GM12892 (cell line): ENCODE measurements around the gene PIGC.
A peak's percentile ranks its signal among the peaks of the same experiment; 100 is the strongest.

ENCODE experiments used
- DNase-seq: peaks from one replicate; pipeline ENCODE4 v3.0.0; 2011; ENCODE audit not compliant: insufficient read length
- FAIRE-seq: peaks from 2 replicates; lab custom pipeline; 2011; peaks lifted over from hg19 to GRCh38; lab: Jason Lieb, UNC
- POLR2A ChIP-seq: IDR thresholded peaks from 2 replicates; pipeline ENCODE4 v1.6.1; 2011; ENCODE audit warnings: low read depth, low read length, control low read depth
- POLR2AphosphoS5 ChIP-seq: IDR thresholded peaks from 2 replicates; pipeline ENCODE4 v1.6.1; 2011; ENCODE audit warnings: low read depth, low read length, control low read depth
- TAF1 ChIP-seq: IDR thresholded peaks from 2 replicates; pipeline ENCODE4 v1.6.1; 2011; ENCODE audit warnings: low read depth, mild to moderate bottlenecking, control low read depth, low read length, borderline replicate concordance

The PIGC gene

DNA sequence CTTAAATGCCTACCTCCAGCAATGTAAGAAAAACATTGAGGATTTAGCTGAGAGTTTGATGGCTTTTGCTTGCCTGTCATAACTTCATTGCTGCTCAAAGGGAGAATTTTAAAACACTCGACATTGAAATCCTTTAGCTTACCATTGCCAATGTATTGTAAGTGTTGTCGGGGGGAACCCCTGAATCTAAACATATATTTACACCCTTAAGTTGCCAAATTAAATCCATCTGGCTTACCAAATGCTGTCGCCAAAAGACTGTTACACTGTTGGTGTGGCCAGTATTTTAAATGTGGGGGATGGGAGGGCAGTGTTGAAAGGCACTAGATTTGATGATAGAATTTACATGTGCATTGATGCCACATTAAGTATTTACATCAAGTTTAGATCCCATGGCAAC is 48.3 kb downstream of the PIGC start:
- DNase-seq, result no peak
- TF ChIP-seq TAF1 (no peak), POLR2AphosphoS5 (no peak), POLR2A (no peak)
- peak; percentile 84 for FAIRE-seq

DNA sequence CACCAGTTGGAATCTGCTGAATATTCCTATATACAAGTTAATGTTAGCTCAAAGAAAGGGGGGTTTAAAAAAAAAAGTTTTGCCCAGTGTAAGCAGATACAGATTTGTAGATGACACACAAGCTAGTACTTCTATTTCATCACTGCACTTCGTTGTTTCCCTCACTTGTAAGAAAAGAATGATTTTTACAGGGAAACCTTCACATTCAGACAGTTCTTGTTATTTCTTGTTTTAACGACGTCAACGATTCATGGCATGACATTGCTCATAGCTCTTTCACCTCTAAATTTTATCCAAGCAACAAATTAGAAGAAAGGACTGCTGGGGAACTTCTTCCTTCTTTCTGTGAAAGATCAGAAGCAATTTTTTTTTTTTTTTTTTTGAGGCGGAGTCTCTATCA is 49.1 kb downstream of the PIGC start:
- no peak for FAIRE-seq
- no peak for TF ChIP-seq TAF1
- no peak for TF ChIP-seq POLR2A
- TF ChIP-seq POLR2AphosphoS5, result no peak
- DNase-seq, result no peak

DNA sequence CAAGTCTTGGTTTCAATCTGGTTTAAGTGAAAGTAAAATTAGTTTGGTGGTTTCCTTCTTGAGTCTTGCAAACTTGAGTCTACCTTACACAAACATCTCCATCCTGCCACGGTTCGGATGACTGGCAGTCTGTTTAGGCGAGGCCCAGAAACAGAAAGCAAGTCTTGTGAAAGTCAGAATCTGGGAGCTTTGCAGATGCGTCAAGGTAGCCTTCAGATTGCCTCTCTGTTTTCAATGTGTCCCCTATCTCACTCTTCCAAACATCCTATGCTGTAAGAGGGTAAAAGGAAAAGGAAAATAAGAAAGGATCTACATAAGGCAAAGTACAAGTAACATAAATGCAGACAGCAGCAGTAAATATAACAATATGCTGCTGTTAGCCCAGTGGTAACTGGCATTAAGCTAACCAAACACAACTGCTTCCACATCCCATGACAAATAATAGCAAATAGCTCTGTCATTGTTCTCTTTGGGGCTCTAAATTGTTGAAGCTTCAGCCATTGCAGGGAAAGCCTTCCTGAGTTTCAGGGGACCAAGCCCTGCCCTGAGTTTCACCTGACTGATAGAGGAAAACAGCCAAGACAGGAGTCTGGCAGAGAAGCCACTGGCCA is 49.6 kb downstream of the PIGC start:
- FAIRE-seq (peak; percentile 98), DNase-seq (no peak)
- no peak for TF ChIP-seq POLR2AphosphoS5
- TF ChIP-seq TAF1, result no peak
- no peak for TF ChIP-seq POLR2A

DNA sequence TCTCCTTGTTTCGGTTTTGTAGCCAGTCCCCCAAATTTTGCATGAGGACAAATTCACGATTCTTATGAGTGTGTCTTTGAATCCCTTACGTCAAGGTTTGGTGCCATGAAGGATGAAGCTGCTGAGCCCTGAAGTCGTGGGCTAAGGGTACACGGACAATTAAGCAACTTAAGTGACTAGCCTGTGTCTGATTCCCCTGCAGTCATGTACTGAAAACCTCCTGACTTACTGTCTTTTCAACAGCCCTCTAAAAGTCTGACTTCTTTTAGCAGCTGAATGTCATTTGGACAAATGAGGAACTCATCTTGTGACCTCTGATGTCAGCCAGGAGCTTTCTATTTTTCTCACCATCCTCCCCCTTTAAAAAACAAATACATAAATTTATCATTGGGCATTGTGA is 50.5 kb downstream of the PIGC start:
- no peak for TF ChIP-seq TAF1
- no peak for TF ChIP-seq POLR2A
- no peak for TF ChIP-seq POLR2AphosphoS5
- DNase-seq (no peak), FAIRE-seq (no peak)

DNA sequence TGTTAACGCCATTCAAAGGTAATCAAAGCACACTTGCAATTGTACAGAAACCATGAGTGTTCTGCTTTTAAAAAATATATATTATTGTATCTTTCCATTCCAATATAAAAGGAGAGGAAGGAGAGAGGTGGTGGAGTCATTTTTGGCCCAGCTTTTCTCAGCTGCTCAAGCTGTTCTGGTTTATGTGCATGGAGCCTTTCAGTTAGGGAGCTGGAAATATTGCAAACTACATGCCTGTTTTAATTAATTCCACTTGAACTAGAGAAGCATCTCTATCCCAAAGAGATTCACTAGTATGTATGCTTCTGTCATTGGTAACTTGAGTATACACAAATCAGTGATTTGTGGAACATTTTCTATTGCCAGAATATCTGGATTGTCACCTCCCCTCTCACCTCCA is 51.9 kb downstream of the PIGC start:
- FAIRE-seq (peak; percentile 9), DNase-seq (no peak)
- TF ChIP-seq POLR2A, result no peak
- TF ChIP-seq POLR2AphosphoS5, result no peak
- no peak for TF ChIP-seq TAF1
